ENCODE measurements around the gene SRSF1. TPM values are rescaled to one million over a fixed set of nuclear protein-coding genes. Genes with fewer than 3 reads are reported as not detected.

SRSF1 gene
- total RNA-seq, 2 experiments from 2014 or later: 115 to 121 TPM

DNA sequence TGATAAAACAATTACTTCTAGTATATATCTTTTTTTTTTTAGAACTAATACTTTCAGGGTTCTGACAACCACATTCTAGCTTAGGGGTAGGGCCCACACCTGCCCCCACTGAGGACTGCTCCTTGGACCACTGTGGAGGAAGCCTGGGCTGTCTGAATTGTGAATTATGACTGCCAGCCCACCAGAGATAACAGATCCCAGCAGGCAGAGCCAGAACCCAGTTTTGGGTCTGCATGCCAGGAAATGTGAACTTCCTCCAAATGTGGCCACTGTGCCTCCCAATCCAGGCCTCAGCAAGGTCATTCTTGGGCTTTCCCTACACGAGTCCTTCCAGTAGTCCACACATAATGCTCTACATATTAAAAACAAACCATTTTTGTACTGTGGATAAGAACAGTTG lies 34.9 kb downstream of the SRSF1 start:
- no peaks in the 10 kb centered on the region for H3K27me3 Mint-ChIP-seq
- no peak for ATAC-seq (ENCODE audit: poor library complexity)
- no peak overlapping the region for H3K4me3 ChIP-seq (ENCODE audit: low read length)
- no peak overlapping the region for H3K27ac ChIP-seq (ENCODE audit: low read depth in 1 of 2, low read length in 2 of 2)
- H3K4me1 ChIP-seq (ENCODE audit: insufficient read depth, low read length): no peaks in the 10 kb centered on the region
- TF ChIP-seq, protein P1, sequence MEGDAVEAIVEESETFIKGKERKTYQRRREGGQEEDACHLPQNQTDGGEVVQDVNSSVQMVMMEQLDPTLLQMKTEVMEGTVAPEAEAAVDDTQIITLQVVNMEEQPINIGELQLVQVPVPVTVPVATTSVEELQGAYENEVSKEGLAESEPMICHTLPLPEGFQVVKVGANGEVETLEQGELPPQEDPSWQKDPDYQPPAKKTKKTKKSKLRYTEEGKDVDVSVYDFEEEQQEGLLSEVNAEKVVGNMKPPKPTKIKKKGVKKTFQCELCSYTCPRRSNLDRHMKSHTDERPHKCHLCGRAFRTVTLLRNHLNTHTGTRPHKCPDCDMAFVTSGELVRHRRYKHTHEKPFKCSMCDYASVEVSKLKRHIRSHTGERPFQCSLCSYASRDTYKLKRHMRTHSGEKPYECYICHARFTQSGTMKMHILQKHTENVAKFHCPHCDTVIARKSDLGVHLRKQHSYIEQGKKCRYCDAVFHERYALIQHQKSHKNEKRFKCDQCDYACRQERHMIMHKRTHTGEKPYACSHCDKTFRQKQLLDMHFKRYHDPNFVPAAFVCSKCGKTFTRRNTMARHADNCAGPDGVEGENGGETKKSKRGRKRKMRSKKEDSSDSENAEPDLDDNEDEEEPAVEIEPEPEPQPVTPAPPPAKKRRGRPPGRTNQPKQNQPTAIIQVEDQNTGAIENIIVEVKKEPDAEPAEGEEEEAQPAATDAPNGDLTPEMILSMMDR (IDR thresholded peaks at IDR 0.05): no peak
- no peaks in the 10 kb centered on the region for H3K9me3 Mint-ChIP-seq
- POLR2A ChIA-PET: no interaction called here
- H3K27me3 ChIP-seq (ENCODE audit: control insufficient read depth in 1 of 2, insufficient read depth in 2 of 2, low read length in 2 of 2): no peaks in the 10 kb centered on the region
- H3K4me1 Mint-ChIP-seq (ENCODE audit: low read depth): no peaks in the 10 kb centered on the region
- no peak overlapping the region for H3K4me3 Mint-ChIP-seq
- H3K36me3 Mint-ChIP-seq (ENCODE audit: low read depth): peaks cover 47% of the 10 kb centered on the region
- H3K36me3 ChIP-seq (ENCODE audit: insufficient read depth, low read length): peaks cover 44% of the 10 kb centered on the region
- intact Hi-C loops (cut with DNase I, micrococcal nuclease): no loop called here
- DNase-seq: no peak
- H3K27ac Mint-ChIP-seq: no peak overlapping the region
- H3K9me3 ChIP-seq (ENCODE audit: control insufficient read depth in 1 of 2, insufficient read depth in 1 of 2, low read length in 2 of 2): no peaks in the 10 kb centered on the region
- CTCF ChIA-PET: no interaction called here

DNA sequence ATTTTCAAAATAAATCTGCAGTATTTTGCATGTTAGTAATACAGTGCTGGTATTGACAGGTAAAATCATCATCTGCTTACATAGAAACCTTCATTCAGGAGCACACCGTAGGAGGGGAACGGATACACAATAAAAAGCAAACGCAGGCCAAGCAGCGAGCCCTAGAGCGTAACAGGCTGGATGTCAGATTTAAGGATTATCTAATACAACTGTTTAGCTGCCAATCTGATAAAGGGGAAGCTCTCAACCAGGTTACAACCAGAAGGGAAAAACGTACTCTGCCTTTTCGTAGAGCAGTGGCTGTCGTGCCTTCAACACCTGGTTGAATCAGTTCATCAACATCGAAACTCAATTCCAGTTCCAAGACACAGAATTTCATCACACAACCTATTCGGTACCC lies 35.5 kb downstream of the SRSF1 start:
- intact Hi-C loops (cut with DNase I, micrococcal nuclease): no loop called here
- CTCF ChIA-PET: no interaction called here
- TF ChIP-seq, protein P1 (IDR thresholded peaks at IDR 0.05): no peak
- no peak overlapping the region for H3K4me3 Mint-ChIP-seq
- H3K27me3 Mint-ChIP-seq: no peaks in the 10 kb centered on the region
- H3K4me1 Mint-ChIP-seq (ENCODE audit: low read depth): no peaks in the 10 kb centered on the region
- Histone ChIP-seq H3K9me3 (ENCODE audit: control insufficient read depth in 1 of 2, insufficient read depth in 1 of 2, low read length in 2 of 2) (no peaks in the 10 kb centered on the region), H3K27ac (ENCODE audit: low read depth in 1 of 2, low read length in 2 of 2) (no peak overlapping the region), H3K36me3 (ENCODE audit: insufficient read depth, low read length) (peaks cover 38% of the 10 kb centered on the region), H3K4me3 (ENCODE audit: low read length) (no peak overlapping the region), H3K27me3 (ENCODE audit: control insufficient read depth in 1 of 2, insufficient read depth in 2 of 2, low read length in 2 of 2) (no peaks in the 10 kb centered on the region), H3K4me1 (ENCODE audit: insufficient read depth, low read length) (no peaks in the 10 kb centered on the region)
- H3K27ac Mint-ChIP-seq: no peak overlapping the region
- H3K9me3 Mint-ChIP-seq: no peaks in the 10 kb centered on the region
- ATAC-seq (ENCODE audit: poor library complexity) (no peak), DNase-seq (no peak)
- POLR2A ChIA-PET: no interaction called here
- H3K36me3 Mint-ChIP-seq (ENCODE audit: low read depth): peaks cover 41% of the 10 kb centered on the region

DNA sequence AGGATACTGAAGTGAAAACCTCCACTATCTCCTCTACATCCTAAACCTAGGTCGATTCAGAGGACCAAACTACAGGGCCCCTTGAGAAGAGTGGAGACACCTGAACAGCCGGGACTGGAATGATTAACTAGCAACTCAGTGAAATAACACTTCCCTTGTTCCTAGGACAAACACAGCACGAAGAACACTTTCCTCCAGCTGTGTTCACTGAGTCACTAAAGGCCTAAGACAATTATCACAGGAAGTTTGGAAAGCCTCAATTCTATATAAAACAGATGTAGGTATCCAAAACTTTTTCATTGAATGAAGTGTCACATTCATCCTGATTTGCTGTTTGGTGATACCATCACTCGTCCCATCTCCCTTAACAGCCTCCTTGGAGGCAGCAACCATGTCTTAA lies 36.3 kb downstream of the SRSF1 start:
- Mint-ChIP-seq H3K4me1 (ENCODE audit: low read depth) (no peaks in the 10 kb centered on the region), H3K4me3 (no peak overlapping the region), H3K36me3 (ENCODE audit: low read depth) (peaks cover 33% of the 10 kb centered on the region), H3K27me3 (no peaks in the 10 kb centered on the region), H3K9me3 (no peaks in the 10 kb centered on the region), H3K27ac (no peak overlapping the region)
- ChIA-PET CTCF (no interaction called here), POLR2A (no interaction called here)
- no peak overlapping the region for H3K27ac ChIP-seq (ENCODE audit: low read depth in 1 of 2, low read length in 2 of 2)
- no peaks in the 10 kb centered on the region for H3K4me1 ChIP-seq (ENCODE audit: insufficient read depth, low read length)
- H3K9me3 ChIP-seq (ENCODE audit: control insufficient read depth in 1 of 2, insufficient read depth in 1 of 2, low read length in 2 of 2): no peaks in the 10 kb centered on the region
- no peak for DNase-seq
- H3K27me3 ChIP-seq (ENCODE audit: control insufficient read depth in 1 of 2, insufficient read depth in 2 of 2, low read length in 2 of 2): no peaks in the 10 kb centered on the region
- TF ChIP-seq, protein P1 (IDR thresholded peaks at IDR 0.05): no peak
- no peak for ATAC-seq (ENCODE audit: poor library complexity)
- peaks cover 30% of the 10 kb centered on the region for H3K36me3 ChIP-seq (ENCODE audit: insufficient read depth, low read length)
- H3K4me3 ChIP-seq (ENCODE audit: low read length): no peak overlapping the region
- intact Hi-C loops (cut with DNase I, micrococcal nuclease): no loop called here

Measured in CD4-positive, alpha-beta T cell (primary cell).